Astrocyte of the spinal cord (primary cell): ENCODE results near the gene UBE2Q1.

Experiments used
- DNase-seq: peaks from one replicate; pipeline ENCODE4 v3.0.0; 2011; ENCODE audit warnings: low read depth, low spot score
- H3K4me3 ChIP-seq: 2 replicates; pipeline ENCODE4 v1.5.1; 2011; ENCODE audit warnings: low read depth, mild to moderate bottlenecking, low read length, moderate library complexity
- in situ Hi-C: cut with HindIII; loops from 2 replicates; pipeline ENCODE4 v1.10.0; 2017; ENCODE audit warnings: low sequenced_read_pairs
- TF ChIP-seq, protein P1 (sequence below): IDR thresholded peaks from 2 replicates; pipeline ENCODE4 v1.5.1; 2012; ENCODE audit warnings: low read depth, mild to moderate bottlenecking, low read length, inconsistent platforms

UBE2Q1 gene

DNA sequence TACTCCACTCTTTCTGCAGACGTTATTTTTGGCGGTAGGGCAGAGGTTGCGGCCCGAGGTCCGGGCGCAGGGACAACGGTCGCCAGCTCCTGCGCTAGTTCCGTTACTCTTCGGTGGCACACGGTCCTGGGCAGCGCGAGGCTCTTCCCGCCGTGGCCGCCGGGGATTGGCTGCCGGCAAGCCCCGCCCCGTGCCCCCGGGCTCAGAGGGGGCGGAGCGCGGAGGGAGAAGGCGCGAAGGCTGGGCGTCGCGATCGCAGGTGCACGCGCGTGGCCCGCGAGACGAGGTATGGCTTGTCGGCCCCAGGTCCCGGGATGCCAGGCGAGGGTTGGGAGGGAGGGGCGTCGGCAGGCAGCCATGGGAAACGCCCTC is 55.7 kb downstream of the UBE2Q1 start:
- no peak overlapping the region for H3K4me3 ChIP-seq
- no peak for DNase-seq
- TF ChIP-seq, protein P1, sequence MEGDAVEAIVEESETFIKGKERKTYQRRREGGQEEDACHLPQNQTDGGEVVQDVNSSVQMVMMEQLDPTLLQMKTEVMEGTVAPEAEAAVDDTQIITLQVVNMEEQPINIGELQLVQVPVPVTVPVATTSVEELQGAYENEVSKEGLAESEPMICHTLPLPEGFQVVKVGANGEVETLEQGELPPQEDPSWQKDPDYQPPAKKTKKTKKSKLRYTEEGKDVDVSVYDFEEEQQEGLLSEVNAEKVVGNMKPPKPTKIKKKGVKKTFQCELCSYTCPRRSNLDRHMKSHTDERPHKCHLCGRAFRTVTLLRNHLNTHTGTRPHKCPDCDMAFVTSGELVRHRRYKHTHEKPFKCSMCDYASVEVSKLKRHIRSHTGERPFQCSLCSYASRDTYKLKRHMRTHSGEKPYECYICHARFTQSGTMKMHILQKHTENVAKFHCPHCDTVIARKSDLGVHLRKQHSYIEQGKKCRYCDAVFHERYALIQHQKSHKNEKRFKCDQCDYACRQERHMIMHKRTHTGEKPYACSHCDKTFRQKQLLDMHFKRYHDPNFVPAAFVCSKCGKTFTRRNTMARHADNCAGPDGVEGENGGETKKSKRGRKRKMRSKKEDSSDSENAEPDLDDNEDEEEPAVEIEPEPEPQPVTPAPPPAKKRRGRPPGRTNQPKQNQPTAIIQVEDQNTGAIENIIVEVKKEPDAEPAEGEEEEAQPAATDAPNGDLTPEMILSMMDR: no peak
- in situ Hi-C loops: no loop called here

DNA sequence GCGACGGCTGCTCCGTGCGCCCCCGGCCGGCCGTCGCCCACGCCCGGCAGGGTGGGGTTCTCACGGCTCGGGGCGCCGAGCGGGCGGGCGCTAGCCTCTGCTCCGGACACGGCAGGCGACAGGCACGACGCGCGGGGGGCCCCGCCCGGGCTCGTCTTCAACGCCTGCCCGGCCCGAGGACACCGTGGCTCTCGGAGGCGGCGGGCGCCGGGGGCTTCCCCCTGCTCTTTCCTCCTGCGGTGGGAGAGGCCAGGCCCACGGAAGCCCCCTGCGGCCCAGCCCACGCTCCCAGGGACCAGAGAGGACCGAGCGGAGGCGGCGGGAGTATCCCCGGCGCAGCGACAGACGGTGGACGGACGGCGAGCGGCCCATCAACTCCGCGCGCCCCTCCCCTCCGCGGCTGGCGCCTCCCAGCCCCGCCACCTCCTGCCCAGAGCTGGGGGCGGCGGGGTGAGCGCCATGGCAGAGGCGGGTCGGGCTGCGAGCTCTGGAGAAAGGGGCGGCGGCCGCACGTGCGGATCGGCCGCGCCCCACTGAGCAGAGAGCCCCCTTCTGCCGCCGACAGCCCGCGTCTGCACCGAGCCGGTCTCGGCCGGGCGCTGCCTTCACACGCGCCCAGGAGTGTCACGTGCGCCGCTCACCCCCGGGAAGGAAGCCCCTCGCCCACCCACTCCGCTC is 56.3 kb downstream of the UBE2Q1 start, which contains the start of the genes SHE and TDRD10:
Gene SHE, minus strand, starts transcription at position 347 of the 678 bp plus-strand sequence. CDS start 386 bp downstream, outside the sequence.
Gene TDRD10, plus strand, starts transcription at position 154 of the 678 bp plus-strand sequence. CDS start 4,685 bp downstream, outside the sequence.
- TF ChIP-seq, protein P1: no peak
- DNase-seq: no peak
- in situ Hi-C loops: no loop called here
- no peak within 1 kb of the TSS for H3K4me3 ChIP-seq

DNA sequence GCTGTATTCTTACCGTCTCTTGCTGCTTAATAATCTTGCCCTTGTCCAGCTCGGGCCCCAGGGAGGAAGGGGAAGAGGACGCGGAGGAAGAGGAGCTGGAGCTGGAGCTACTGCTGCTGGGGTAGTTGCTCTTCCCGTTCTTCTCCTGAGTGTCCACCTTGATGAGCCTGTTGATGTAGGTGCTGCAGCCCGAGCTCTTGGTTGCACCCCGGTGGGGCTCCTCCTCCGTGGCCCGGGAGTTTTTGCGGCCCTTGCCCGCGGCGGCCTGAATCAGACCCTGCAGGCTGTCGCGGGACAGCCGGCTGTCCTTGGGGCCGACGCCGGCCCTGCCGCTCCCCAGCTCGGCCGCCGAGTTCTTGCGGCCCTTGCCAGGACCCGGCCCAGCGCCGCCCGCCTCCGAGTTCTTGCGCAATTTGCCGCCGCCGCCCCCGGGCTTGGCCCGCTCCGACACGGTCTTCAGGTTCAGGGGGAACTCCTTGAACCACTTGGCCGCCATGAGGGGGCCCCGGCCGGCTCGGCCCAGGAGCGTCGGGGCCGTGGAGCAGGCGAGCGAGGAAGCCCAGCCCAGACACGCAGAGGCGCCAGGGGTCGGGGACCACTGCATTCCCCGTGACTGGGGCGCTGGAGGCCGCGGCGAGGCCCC is 56.9 kb downstream of the UBE2Q1 start:
- TF ChIP-seq, protein P1: no peak
- no peak for DNase-seq
- in situ Hi-C loops: no loop called here
- H3K4me3 ChIP-seq: no peak overlapping the region

DNA sequence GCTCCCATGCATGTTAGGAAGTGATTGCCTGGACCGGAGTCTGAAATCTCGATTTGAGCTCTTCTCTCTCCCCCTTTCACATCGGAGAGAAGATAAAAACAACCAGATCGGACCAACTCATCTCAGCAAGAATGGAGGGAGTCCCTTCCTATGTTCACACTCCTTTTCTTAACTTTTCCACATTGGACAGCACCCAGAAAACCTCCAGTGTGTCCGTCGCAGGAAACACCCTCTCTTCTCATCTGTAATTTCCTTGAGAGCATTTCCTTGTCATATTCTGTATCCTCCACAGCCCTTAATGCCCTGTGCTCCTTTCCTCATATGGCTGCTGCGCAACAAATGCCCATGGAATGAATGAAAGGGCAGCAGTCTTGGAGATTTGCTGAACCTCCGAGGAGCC is 57.9 kb downstream of the UBE2Q1 start:
- no peak overlapping the region for H3K4me3 ChIP-seq
- TF ChIP-seq, protein P1: no peak
- in situ Hi-C loops: no loop called here

DNA sequence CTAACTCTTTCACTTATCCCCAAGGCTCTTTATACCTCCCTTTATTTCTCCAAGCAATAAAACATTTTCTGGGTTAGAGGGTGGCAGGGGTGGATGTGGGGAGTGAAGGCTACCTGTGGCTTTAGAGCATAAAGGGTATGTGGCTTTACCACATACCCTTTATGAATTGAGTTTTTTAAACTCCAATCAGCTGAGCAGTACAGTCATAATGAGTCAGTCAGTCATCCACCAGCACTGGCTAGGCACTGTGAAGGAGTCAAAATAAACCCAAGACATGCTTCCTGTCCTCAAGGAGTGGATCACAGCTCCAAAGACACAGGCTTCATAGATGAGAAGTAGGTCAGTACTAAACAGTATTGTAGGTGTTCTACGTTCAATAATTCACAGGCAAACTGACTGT is 59.0 kb downstream of the UBE2Q1 start:
- in situ Hi-C loops: no loop called here
- H3K4me3 ChIP-seq: no peak overlapping the region
- DNase-seq: no peak
- TF ChIP-seq, protein P1: no peak

More for the DNA sequence above, 57.9 kb downstream of the UBE2Q1 start:
- no peak for DNase-seq
